Measurements from ENCODE around the gene CNNM4.

The CNNM4 gene

DNA sequence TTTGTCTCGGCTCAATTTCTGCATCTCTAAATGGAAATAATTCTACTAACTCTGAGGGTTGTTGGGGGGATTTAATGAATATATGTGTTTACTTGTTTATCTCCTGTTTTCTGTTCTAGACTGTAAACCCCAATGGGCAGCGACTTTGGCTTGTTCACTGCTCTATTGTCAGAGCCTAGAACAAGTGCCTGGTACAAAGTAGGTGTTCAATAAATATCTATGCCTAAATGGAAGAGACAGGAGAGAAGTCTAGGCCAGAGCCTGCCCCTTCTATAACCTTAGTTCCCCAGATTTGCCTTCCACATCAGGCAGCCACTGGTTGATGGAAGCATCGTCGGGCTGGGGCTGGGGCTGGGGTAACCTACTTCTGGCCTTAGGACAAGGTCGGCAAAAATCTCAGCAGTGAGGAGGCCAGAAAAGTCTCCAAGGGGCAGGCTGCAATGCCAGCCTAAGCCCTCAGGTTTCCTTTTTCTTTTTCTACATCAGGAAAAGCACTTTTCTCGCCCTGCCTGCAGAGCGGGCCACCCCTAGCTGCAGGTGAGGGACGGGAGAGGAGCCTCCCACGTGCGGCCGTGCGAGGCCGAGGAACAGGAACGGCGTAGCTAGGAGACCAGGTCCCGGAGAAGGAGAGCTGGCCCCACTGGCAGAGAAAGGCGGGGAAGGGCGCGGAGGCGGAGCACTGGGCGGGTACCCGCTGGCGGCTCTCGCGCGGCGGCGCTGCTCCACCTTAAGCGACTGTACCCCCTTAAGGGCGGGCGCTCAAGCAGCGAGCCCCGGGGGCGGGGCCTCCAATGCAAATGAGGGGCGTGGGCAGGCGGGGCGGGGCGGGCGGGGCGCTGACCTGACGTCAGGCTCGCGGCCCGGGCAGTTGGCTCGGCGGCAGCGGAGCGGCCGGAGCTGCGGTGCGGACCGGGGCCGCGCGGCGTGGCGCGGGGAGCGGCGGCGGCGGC lies at the start of gene CNNM4:
CNNM4 (plus strand) TSS at position 867 of the 950 bp plus-strand sequence. CDS start 98 bp downstream, outside the sequence.
- 0 out of 2 replicates have a peak, but pooled peaks have one; percentile 1 for TF ChIP-seq CTCF (IDR thresholded peaks at IDR 0.05; ENCODE audit: borderline replicate concordance, insufficient read depth, low read depth, low read length)
- peak within 1 kb of the TSS; percentile 68 for H3K4me3 ChIP-seq (ENCODE audit: low read depth, low read length)

GRCh38 chr2:96710985-96711384 lies 49.7 kb upstream of the CNNM4 start:
- no peak for TF ChIP-seq CTCF (IDR thresholded peaks at IDR 0.05; ENCODE audit: borderline replicate concordance, insufficient read depth, low read depth, low read length)
- H3K4me3 ChIP-seq (ENCODE audit: low read depth, low read length), result no peak overlapping the region

GRCh38 chr2:96715658-96716057 lies 45.0 kb upstream of the CNNM4 start:
- no peak for TF ChIP-seq CTCF (IDR thresholded peaks at IDR 0.05; ENCODE audit: borderline replicate concordance, insufficient read depth, low read depth, low read length)
- no peak overlapping the region for H3K4me3 ChIP-seq (ENCODE audit: low read depth, low read length)

- no peak for TF ChIP-seq CTCF (IDR thresholded peaks at IDR 0.05; ENCODE audit: borderline replicate concordance, insufficient read depth, low read depth, low read length)
- no peak overlapping the region for H3K4me3 ChIP-seq (ENCODE audit: low read depth, low read length)
These were observed 44.3 kb upstream of the CNNM4 start for GRCh38 chr2:96716388-96716787.

DNA sequence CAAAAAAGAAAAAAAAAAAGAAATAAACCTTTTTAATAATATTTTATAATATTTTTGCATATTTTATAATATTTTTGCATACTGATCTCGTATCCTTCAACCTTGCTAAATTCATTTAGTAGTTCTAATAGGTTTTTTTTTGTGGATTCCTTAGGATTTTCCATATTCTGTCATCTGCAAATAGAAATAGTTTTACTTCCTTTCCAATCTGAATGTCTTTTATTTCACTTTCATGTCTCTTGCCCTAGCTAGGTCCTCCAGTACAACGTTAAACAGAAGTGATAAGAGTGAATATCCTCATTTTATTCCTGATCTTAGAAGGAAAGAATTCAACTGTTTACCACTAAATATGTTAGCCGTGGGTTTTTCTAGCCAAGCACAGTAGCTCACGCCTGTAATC lies 34.6 kb upstream of the CNNM4 start:
- H3K4me3 ChIP-seq (ENCODE audit: low read depth, low read length), result no peak overlapping the region
- no peak for TF ChIP-seq CTCF (IDR thresholded peaks at IDR 0.05; ENCODE audit: borderline replicate concordance, insufficient read depth, low read depth, low read length)

GRCh38 chr2:96727431-96727830 lies 33.3 kb upstream of the CNNM4 start:
- no peak for TF ChIP-seq CTCF (IDR thresholded peaks at IDR 0.05; ENCODE audit: borderline replicate concordance, insufficient read depth, low read depth, low read length)

GRCh38 chr2:96729748-96730147 lies 31.0 kb upstream of the CNNM4 start:
- TF ChIP-seq CTCF (IDR thresholded peaks at IDR 0.05; ENCODE audit: borderline replicate concordance, insufficient read depth, low read depth, low read length), result no peak
- no peak overlapping the region for H3K4me3 ChIP-seq (ENCODE audit: low read depth, low read length)

More at GRCh38 chr2:96727431-96727830, 33.3 kb upstream of the CNNM4 start:
- H3K4me3 ChIP-seq (ENCODE audit: low read depth, low read length), result no peak overlapping the region
